Activated naive CD8-positive, alpha-beta T cell treated with anti-CD3 and anti-CD28 coated beads, Interleukin-2, amount 50 U/mL, for 24 hours (primary cell): Measurements from ENCODE around the gene KIR3DL3.
"Not testable (repeated sequence)": the region's sequence is repeated elsewhere in the genome, so short reads cannot be mapped to it uniquely, and the experiment has no call there.

Experiments
- ATAC-seq: fragments of 150-1000 bp; cut with Tn5 transposase; one replicate; pipeline ENCODE4 v1.10.0; 2021
- DNase-seq: peaks from one replicate; pipeline ENCODE4 v3.0.0; 2021
- H3K27ac Mint-ChIP-seq: one replicate; pipeline ENCODE4 v1.8.0; 2021; ENCODE audit warnings: mild to moderate bottlenecking, mixed read lengths
- H3K27me3 Mint-ChIP-seq: one replicate; pipeline ENCODE4 v1.8.0; 2021; ENCODE audit warnings: mixed read lengths
- H3K36me3 Mint-ChIP-seq: one replicate; pipeline ENCODE4 v1.8.0; 2021; ENCODE audit warnings: low read depth, mixed read lengths
- H3K4me1 Mint-ChIP-seq: one replicate; pipeline ENCODE4 v1.8.0; 2021; ENCODE audit warnings: mixed read lengths
- H3K4me3 Mint-ChIP-seq: one replicate; pipeline ENCODE4 v1.8.0; 2021; ENCODE audit warnings: mild to moderate bottlenecking, moderate library complexity, mixed read lengths
- H3K9me3 Mint-ChIP-seq: one replicate; pipeline ENCODE4 v1.8.0; 2021; ENCODE audit warnings: mixed read lengths

The KIR3DL3 gene

GRCh38 chr19:54724142-54724541, at the start of gene KIR3DL3:
KIR3DL3 (plus strand) TSS chr19:54724442; CDS start chr19:54724497, 55 bp downstream.
- Mint-ChIP-seq H3K27me3 (peaks cover 6% of the 10 kb centered on the region), H3K36me3 (peaks cover 2% of the 10 kb centered on the region), H3K4me3 (no peak within 1 kb of the TSS), H3K9me3 (peaks cover 23% of the 10 kb centered on the region), H3K27ac (no peak within 1 kb of the TSS), H3K4me1 (no peaks in the 10 kb centered on the region)
- DNase-seq = no peak
- ATAC-seq = no peak

- DNase-seq, H3K27ac Mint-ChIP-seq, H3K9me3 Mint-ChIP-seq, H3K36me3 Mint-ChIP-seq, H3K4me1 Mint-ChIP-seq, H3K4me3 Mint-ChIP-seq, ATAC-seq: not testable (repeated sequence)
- peaks cover 12% of the 10 kb centered on the region for H3K27me3 Mint-ChIP-seq
These were observed 47.9 kb upstream of the KIR3DL3 start for GRCh38 chr19:54676210-54676834.

- no peak overlapping the region for H3K4me3 Mint-ChIP-seq
These were observed 47.0 kb upstream of the KIR3DL3 start for GRCh38 chr19:54677217-54677616.

GRCh38 chr19:54681596-54681995, 42.6 kb upstream of the KIR3DL3 start:
- H3K36me3 Mint-ChIP-seq, H3K4me3 Mint-ChIP-seq, H3K27ac Mint-ChIP-seq, H3K9me3 Mint-ChIP-seq, ATAC-seq, H3K4me1 Mint-ChIP-seq, DNase-seq: not testable (repeated sequence)
- H3K27me3 Mint-ChIP-seq = peaks cover 14% of the 10 kb centered on the region

More at GRCh38 chr19:54677217-54677616, 47.0 kb upstream of the KIR3DL3 start:
- H3K36me3 Mint-ChIP-seq = no peaks in the 10 kb centered on the region
- no peaks in the 10 kb centered on the region for H3K9me3 Mint-ChIP-seq
- H3K27me3 Mint-ChIP-seq = peaks cover 9% of the 10 kb centered on the region
- H3K27ac Mint-ChIP-seq = no peak overlapping the region
- DNase-seq (no peak), ATAC-seq (no peak)
- no peaks in the 10 kb centered on the region for H3K4me1 Mint-ChIP-seq

GRCh38 chr19:54682306-54682856, 41.9 kb upstream of the KIR3DL3 start:
- H3K4me1 Mint-ChIP-seq = no peaks in the 10 kb centered on the region
- H3K36me3 Mint-ChIP-seq = no peaks in the 10 kb centered on the region
- no peak for ATAC-seq
- no peak overlapping the region for H3K27ac Mint-ChIP-seq
- peaks cover 12% of the 10 kb centered on the region for H3K27me3 Mint-ChIP-seq
- no peak for DNase-seq
- no peaks in the 10 kb centered on the region for H3K9me3 Mint-ChIP-seq
- H3K4me3 Mint-ChIP-seq = no peak overlapping the region

GRCh38 chr19:54684527-54684926, 39.7 kb upstream of the KIR3DL3 start:
- peaks cover 16% of the 10 kb centered on the region for H3K27me3 Mint-ChIP-seq
- no peak overlapping the region for H3K27ac Mint-ChIP-seq

GRCh38 chr19:54691582-54692297, 32.5 kb upstream of the KIR3DL3 start:
- no peaks in the 10 kb centered on the region for H3K4me1 Mint-ChIP-seq
- H3K36me3 Mint-ChIP-seq = no peaks in the 10 kb centered on the region
- no peak overlapping the region for H3K27ac Mint-ChIP-seq
- H3K4me3 Mint-ChIP-seq = no peak overlapping the region
- H3K27me3 Mint-ChIP-seq = peaks cover 28% of the 10 kb centered on the region
- H3K9me3 Mint-ChIP-seq = peaks cover 5% of the 10 kb centered on the region
- no peak for DNase-seq
- no peak for ATAC-seq

More at GRCh38 chr19:54684527-54684926, 39.7 kb upstream of the KIR3DL3 start:
- Mint-ChIP-seq H3K9me3 (no peaks in the 10 kb centered on the region), H3K4me1 (no peaks in the 10 kb centered on the region), H3K4me3 (no peak overlapping the region), H3K36me3 (no peaks in the 10 kb centered on the region)
- ATAC-seq (no peak), DNase-seq (no peak)

GRCh38 chr19:54692298-54692615, 32.0 kb upstream of the KIR3DL3 start:
- no peaks in the 10 kb centered on the region for H3K36me3 Mint-ChIP-seq
- DNase-seq (no peak), ATAC-seq (no peak)
- no peaks in the 10 kb centered on the region for H3K4me1 Mint-ChIP-seq
- no peak overlapping the region for H3K4me3 Mint-ChIP-seq
- H3K27ac Mint-ChIP-seq = no peak overlapping the region
- H3K9me3 Mint-ChIP-seq = peaks cover 5% of the 10 kb centered on the region
- H3K27me3 Mint-ChIP-seq = peaks cover 26% of the 10 kb centered on the region

- ATAC-seq = no peak
These were observed 29.6 kb upstream of the KIR3DL3 start for GRCh38 chr19:54694648-54695047.

GRCh38 chr19:54696117-54696548, 28.1 kb upstream of the KIR3DL3 start:
- ATAC-seq (peak; percentile 24), DNase-seq (no peak)
- Mint-ChIP-seq H3K4me1 (no peaks in the 10 kb centered on the region), H3K36me3 (no peaks in the 10 kb centered on the region), H3K4me3 (no peak overlapping the region), H3K27ac (no peak overlapping the region), H3K27me3 (peaks cover 39% of the 10 kb centered on the region), H3K9me3 (peaks cover 5% of the 10 kb centered on the region)

More at GRCh38 chr19:54694648-54695047, 29.6 kb upstream of the KIR3DL3 start:
- Mint-ChIP-seq H3K27ac (no peak overlapping the region), H3K4me1 (no peaks in the 10 kb centered on the region), H3K4me3 (no peak overlapping the region), H3K36me3 (no peaks in the 10 kb centered on the region), H3K27me3 (peaks cover 32% of the 10 kb centered on the region), H3K9me3 (peaks cover 5% of the 10 kb centered on the region)
- no peak for DNase-seq

GRCh38 chr19:54696766-54697165, 27.5 kb upstream of the KIR3DL3 start:
- Mint-ChIP-seq H3K4me3 (no peak overlapping the region), H3K9me3 (peaks cover 5% of the 10 kb centered on the region), H3K27ac (no peak overlapping the region), H3K36me3 (no peaks in the 10 kb centered on the region), H3K27me3 (peaks cover 37% of the 10 kb centered on the region), H3K4me1 (no peaks in the 10 kb centered on the region)
- ATAC-seq = no peak
- DNase-seq = no peak

- H3K9me3 Mint-ChIP-seq, H3K36me3 Mint-ChIP-seq, DNase-seq, H3K4me3 Mint-ChIP-seq, H3K27ac Mint-ChIP-seq, ATAC-seq, H3K4me1 Mint-ChIP-seq: not testable (repeated sequence)
- peaks cover 39% of the 10 kb centered on the region for H3K27me3 Mint-ChIP-seq
These were observed 26.5 kb upstream of the KIR3DL3 start for GRCh38 chr19:54697716-54698115.

- Mint-ChIP-seq H3K36me3 (no peaks in the 10 kb centered on the region), H3K4me3 (no peak overlapping the region), H3K27me3 (peaks cover 13% of the 10 kb centered on the region), H3K27ac (no peak overlapping the region), H3K4me1 (peaks cover 2% of the 10 kb centered on the region), H3K9me3 (no peaks in the 10 kb centered on the region)
- DNase-seq (no peak), ATAC-seq (no peak)
These were observed 19.3 kb upstream of the KIR3DL3 start for GRCh38 chr19:54704928-54705327.

GRCh38 chr19:54707962-54708361, 16.3 kb upstream of the KIR3DL3 start:
- Mint-ChIP-seq H3K27ac (no peak overlapping the region), H3K27me3 (no peaks in the 10 kb centered on the region), H3K4me3 (no peak overlapping the region), H3K4me1 (peaks cover 2% of the 10 kb centered on the region), H3K36me3 (no peaks in the 10 kb centered on the region), H3K9me3 (no peaks in the 10 kb centered on the region)
- DNase-seq (no peak), ATAC-seq (no peak)

GRCh38 chr19:54708781-54709180, 15.5 kb upstream of the KIR3DL3 start:
- ATAC-seq (no peak), DNase-seq (no peak)
- H3K27ac Mint-ChIP-seq = no peak overlapping the region
- H3K36me3 Mint-ChIP-seq = no peaks in the 10 kb centered on the region
- H3K27me3 Mint-ChIP-seq = peaks cover 2% of the 10 kb centered on the region
- H3K4me1 Mint-ChIP-seq = peaks cover 2% of the 10 kb centered on the region
- no peaks in the 10 kb centered on the region for H3K9me3 Mint-ChIP-seq
- no peak overlapping the region for H3K4me3 Mint-ChIP-seq
